NCI-H69 (cell line): ENCODE results near the gene SMYD4.
A peak's percentile ranks its signal among the peaks of the same experiment; 100 is the strongest.
"Not testable (repeated sequence)": the region's sequence is repeated elsewhere in the genome, so short reads cannot be mapped to it uniquely, and the experiment has no call there.

Experiments
- DNase-seq: peaks from one replicate; lab custom pipeline; 2025; lab: John Stamatoyannopoulos, UW

The SMYD4 gene, protein sequence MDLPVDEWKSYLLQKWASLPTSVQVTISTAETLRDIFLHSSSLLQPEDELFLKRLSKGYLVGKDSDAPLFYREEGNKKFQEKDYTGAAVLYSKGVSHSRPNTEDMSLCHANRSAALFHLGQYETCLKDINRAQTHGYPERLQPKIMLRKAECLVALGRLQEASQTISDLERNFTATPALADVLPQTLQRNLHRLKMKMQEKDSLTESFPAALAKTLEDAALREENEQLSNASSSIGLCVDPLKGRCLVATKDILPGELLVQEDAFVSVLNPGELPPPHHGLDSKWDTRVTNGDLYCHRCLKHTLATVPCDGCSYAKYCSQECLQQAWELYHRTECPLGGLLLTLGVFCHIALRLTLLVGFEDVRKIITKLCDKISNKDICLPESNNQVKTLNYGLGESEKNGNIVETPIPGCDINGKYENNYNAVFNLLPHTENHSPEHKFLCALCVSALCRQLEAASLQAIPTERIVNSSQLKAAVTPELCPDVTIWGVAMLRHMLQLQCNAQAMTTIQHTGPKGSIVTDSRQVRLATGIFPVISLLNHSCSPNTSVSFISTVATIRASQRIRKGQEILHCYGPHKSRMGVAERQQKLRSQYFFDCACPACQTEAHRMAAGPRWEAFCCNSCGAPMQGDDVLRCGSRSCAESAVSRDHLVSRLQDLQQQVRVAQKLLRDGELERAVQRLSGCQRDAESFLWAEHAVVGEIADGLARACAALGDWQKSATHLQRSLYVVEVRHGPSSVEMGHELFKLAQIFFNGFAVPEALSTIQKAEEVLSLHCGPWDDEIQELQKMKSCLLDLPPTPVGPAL

DNA sequence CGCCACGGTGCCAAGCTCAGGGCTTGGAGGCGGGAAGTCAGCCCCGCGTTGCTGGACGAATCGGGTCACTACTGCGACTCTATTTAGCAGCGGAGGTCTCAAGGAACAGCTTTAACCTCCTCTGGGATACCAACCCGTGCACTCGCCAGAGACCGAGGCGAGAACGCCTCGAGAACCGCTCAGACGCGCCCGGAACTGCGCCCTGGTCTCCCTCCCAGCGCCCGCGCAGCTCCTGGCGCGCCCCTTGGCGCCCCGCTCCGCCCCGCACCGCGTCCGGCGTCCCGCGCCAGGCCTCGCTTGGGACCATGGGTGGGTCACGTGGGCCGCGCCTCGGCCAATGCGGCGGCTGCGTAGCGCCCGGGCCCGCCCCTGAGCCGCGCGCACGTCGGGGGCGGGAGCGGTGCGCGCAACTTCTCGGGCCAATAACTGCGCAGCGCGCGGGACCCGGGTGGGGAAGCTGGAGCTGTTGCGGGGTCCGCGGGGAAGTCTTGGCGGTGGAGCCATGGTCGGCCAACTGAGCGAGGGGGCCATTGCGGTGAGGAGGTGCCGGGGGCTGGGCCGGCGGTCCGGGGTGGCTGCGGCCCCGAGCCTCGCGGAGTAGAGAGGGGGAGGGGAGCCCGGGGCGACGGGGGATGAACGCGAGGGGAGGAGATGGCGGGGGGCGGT is at the start of gene SMYD4, which contains the start of gene RPA1:
TSS of gene SMYD4 (minus strand) at position 311 of the 666 bp plus-strand sequence. CDS start 1,908 bp downstream, outside the sequence.
TSS of gene RPA1 (plus strand) at position 414 of the 666 bp plus-strand sequence. CDS start at position 503, 89 bp downstream.
- peak; percentile 89 for DNase-seq

DNA sequence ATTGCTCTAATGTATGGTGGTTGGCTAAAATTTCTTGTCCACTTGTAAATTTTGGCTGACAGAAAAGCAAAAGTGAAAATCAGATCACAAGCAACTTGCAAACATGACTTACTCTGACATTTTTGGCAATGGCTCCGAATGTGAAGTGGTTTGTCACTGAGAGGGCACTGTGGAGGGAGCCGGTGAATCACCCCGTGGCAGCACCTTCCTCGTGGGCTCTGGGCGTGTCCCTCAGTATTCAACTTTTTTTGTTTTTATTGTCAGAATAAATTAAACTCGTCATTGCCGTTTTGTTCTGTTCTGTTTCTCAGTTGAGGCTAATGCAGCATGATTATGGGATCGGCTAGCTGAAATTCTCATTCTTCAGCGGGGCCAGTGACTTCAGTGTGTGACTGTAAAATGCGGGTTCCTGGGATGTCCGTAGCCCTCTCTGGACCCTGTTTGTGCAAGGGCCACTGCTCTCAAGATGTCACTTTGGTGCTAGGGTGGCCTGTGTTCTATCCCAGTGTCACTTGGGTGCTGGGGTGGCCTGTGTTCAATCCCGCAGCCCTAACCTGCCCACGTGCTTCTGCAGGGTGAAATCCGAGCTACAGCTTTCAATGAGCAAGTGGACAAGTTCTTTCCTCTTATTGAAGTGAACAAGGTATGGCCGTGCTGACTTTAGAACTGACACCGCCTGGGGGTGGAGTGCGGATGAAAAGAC is 48.9 kb upstream of the SMYD4 start:
- no peak for DNase-seq

DNA sequence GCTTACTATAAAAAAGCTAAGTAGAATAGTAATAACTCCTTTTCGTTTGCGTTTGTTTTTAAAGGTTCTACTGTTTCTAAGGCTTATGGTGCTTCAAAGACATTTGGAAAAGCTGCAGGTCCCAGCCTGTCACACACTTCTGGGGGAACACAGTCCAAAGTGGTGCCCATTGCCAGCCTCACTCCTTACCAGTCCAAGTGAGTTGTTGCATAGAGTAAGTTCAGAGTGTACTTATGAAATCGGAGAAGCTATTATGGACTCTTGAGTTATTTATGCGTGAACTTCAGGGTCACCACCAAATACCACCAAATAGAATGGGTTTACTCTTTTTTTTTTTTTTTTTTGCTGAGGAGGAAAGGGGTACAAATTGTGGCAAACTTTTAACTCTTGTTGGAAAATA is 45.9 kb upstream of the SMYD4 start:
- DNase-seq = no peak

DNA sequence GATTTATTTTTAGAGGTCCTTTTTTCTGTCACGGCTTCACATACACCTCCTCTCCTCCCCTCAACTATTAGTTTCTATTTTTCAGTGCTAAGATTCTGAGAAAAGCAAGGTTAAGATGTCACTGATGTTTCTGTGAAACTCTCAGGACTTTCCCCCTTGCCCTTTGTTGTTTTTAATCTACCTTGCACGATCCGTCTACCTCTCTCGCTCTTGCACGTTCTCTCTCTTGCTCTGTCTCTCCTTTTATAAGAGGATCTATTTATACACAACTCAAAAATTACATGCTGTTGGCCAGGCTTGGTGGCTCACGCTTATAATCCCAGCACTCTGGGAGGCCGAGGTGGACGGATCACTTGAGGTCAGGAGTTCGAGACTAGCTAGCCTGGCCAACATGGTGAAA is 43.7 kb upstream of the SMYD4 start:
- DNase-seq = no peak

DNA sequence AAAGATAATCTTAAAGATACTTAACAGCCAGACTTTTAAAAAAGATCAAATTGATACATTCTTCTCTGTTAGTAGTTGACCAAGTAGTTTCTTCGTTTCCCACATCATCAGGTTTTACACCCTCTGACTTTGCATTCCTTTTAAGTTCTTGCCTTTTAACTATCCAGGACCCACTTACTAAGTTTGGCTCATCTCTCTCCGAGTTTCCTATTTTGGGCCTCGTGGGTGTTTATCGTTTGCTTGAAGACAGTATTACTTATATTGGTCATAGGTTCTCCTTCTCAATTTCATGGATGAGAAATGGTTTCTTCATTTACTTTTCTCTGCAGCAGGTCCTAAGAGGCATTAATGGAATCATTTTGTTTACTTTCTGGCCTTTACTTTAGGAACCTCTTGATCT is 43.3 kb upstream of the SMYD4 start:
- no peak for DNase-seq

DNA sequence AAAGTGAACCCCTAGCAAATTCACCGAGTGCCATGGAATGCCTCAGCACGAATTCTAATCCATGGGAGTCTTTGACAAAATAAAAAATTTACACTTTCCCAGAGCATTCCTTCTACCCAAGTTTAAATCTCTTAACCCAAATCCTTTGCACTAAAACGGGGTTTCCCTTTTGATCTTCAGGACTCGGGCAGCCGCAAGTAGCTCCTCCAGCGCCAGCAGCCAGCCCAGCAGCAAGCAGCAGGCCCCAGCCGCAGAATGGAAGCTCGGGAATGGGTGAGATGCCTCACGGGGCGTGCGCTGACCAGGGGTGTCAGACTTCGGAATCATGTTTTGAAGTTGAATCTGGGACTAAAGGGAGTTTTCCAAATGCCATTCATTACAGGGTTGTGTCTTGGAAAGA is 42.6 kb upstream of the SMYD4 start:
- DNase-seq = no peak

DNA sequence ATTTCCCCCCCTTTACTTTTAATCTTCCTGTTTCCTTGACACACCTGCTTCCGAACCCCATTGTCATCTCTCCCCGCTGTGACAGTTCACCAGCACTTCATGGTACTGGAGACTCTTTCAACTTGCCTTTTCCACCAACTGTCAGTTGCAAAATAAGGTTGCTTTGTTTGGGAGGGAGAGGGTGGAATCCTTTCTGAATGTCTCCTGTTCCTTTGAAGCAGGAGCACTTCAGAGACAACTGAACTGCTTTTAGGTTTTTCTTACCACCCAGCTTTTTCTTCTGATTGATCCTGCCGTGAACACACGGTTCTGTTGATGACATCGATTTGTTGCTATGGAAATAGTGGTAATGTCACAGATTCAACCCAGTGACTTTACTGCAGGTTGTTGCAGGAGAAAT is 42.1 kb upstream of the SMYD4 start:
- DNase-seq = no peak

DNA sequence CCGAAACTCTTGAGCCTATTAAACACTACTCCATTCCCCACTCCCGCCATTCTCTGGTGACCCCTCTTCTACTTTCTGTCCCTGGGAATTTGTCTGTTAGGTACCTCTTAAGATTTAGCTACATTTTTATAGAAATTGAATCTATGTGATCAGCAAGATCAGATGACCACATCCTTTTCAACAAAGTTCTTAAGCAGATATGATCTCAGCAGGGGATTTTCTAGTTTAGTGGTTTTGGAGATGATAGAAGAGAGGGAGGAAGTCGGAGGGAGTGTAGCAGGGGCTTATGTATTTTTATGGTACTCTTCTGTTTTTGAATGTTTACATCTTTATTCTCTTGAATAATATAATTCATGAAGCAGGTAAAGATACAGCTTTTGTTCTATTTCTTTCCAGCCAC is 40.9 kb upstream of the SMYD4 start:
- no peak for DNase-seq

DNA sequence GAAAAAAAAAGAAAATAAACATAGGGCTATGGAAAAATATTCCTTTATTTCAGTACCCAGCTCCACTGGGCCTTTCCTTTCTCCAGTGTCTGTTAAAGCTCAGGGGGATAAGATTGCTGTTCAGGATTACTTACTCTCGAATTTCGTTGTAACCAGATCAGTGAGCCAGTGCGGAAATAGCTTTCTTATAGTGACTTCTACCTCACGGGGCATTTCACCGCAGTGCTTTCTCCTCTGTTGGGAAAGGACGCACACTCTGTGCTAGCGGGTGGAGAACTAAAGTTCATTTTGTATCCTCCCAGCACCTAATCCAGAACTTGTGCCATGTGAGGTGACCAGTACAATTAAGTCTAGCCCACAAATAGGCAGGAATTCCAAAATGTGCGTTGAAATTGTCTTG is 38.4 kb upstream of the SMYD4 start:
- no peak for DNase-seq

DNA sequence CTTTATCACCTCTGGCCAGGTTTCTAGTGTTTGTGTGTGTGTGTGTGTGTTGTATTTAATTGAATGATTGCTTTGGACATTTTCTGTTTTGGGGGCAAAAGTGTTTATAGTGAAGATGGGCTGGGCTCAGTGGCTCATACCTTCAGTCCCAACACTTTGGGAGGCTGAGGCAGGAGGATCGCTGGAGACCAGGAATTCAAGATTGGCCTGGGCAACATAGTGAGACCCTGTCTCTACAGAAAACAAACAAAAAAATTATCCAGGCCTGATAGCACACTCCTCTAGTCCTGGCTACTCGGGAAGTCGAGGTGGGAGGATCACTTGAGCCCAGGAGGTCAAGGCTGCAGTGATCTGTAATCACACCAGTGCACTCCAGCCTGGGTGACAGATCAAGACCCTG is 37.6 kb upstream of the SMYD4 start:
- DNase-seq = no peak

DNA sequence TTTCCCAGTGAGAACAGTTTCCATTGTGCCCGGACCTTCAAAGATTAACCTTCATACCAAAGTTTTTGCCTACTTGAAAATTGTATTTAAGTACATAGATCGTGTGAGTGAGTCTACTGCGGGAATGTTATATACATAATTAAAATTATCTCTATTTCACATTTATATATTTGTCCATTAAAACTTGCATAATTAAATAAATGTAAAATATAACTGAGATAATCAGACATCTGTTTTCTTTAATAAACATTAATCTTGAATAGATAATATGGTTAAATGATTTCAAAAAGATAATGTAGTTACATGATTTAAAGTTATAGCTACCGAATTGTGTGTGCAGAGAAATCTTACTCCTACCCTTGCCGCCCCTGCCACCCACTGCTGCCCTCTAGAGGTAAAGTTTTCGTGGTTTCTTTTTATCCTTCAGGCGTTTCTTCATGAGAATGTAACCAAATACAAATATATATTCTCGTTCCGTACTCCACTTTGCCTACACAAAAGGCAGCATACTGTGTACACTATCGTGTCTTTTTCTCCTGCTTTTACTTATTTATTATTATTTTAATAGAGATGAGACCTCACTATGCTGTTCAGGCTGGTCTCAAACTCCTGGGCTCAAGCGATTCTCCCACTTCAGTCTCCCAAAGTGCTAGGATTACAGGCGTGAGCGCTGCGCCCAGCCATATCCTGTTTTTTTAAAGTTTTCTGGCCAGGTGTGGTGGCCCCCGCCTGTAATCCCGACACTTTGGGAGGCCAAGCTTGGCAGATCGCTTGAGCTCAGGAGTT is 35.7 kb upstream of the SMYD4 start:
- peak; percentile 21 for DNase-seq

DNA sequence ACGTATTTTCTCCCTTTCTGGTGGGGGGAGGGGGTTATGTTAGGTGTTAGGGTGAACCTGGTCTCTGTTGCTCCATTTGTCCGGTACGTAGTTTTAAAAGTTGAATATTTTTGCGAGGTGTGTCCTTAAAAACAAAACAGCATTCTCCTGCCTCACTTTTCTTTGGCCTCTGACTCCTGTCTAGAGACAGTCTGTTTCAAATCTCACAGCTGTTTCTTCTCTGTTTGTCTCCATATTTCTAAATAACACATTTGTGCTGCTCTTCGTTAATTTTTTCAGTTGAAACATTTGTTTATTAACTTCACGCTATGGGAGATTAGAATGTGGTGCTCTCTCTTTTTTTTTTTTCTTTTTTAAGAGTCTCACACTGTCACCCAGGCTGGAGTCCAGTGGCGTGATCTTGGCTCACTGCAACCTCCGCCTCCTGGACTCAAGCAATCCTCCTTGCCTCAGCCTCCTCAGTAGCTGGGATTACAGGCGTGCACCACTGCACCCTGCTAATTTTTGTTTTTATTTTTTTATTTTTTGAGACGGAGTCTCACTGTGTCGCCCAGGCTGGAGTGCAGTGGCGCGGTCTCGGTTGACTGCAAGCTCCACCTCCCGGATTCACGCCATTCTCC is 31.8 kb upstream of the SMYD4 start:
- DNase-seq = no peak

DNA sequence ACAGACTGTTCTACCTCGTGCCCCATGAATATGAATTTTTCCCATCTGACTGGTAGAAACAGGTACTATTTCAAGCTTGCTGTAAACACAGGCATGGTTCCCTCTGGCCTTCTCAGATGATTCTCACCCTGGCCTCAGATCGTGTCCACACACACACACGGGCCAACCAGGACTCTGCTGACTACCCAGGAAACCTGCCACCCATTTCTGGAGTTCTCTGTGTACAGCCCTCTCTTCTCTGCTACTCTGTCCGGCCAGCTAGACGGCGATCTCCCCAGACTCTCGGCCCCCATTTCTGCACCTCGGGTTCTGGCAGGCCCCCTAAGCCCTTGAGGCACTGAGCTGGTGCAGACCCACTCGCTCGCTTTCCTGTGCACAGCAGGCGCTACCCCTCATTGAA is 31.3 kb upstream of the SMYD4 start:
- DNase-seq = no peak

DNA sequence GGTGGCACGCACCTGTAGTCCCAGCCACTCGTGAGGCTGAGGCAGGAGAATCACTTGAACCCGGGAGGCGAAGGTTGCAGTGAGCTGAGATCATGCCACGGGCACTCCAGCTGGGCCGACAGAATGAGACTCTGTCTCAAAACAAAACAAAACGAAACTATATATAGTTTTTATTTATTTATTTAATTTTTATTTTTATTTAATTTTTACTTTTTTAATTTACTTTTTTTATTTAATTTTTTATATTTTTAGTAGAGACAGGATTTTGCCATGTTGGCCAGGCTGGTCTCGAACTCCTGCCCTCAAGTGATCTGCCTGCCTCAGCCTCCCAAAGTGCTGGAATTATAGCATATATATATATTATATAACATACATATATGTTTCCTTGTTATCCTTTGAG is 26.8 kb upstream of the SMYD4 start:
- DNase-seq = not testable (repeated sequence)

DNA sequence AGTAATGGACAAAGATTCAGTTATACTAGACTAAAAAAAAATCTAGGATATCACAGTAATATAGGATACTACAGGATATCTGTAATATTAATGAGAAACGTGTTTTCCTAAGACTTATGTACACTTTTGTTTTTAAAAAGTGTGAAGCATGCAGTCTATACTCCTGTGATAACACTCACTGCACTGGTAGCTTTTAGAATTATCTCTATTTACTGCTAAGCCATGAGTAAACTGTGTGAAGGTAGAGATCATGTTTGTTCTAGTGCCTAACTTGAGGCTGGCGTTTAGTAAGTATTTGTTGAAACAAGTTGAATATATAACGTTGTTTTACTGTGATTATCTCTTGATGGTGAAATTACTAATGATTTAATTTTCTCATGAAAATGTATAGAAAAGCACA is 24.0 kb upstream of the SMYD4 start:
- no peak for DNase-seq

DNA sequence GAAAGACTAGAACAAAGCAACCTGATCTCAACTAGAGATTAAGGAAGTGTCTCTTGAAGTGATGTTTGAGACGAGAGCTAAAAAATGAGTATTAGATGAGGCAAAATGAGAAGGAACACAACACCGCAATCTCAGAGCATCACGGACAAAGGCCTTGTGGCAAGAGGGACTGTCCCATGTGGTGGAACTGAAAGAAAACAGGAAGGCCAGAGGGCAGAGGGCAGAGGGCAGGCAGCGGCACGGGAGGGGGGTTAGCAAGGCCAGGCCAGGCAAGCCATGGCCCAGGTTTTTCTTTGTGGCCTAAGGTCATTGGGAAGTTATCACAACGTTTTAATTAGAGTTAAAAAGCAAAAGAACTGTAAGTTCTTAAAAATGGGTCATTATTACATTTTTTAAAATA is 22.6 kb upstream of the SMYD4 start:
- no peak for DNase-seq

DNA sequence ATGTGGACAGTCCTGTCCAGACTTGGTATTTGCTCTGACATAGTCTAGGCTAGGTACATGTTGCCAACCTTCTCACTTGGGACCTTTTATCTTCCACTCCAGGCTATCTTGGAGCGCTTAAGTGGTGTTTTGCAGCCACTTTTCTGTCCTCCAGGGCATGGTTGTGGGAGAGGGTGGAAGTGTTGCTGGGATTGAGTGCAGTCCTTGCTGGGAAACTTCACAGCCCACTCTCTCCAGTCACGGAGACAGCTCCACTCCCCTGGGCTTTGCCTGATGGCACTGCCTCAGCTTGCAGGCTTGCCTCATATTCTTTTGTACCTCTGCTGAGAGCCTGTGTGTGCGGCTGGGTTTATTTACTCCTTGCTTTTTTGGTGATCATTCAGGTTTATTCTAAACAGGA is 17.5 kb upstream of the SMYD4 start:
- DNase-seq = no peak

DNA sequence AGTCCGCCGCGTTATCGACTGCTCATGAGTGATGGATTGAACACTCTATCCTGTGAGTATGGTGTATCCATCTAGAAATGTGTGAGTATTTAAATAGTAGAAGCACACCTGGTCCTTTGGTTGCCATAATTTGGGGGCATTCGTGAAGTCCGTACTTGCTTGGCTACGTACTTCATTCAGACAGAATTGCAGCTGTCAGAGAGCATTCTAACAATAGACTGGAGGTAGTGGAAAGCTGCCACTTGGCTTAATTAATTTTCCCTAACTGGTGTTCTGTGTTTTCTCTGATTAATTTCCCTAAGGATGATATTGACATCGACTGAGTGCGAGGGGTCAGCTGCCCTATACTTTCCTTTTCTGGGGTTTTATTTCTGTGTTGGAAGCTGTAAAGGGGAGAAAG is 14.2 kb upstream of the SMYD4 start:
- DNase-seq = no peak

DNA sequence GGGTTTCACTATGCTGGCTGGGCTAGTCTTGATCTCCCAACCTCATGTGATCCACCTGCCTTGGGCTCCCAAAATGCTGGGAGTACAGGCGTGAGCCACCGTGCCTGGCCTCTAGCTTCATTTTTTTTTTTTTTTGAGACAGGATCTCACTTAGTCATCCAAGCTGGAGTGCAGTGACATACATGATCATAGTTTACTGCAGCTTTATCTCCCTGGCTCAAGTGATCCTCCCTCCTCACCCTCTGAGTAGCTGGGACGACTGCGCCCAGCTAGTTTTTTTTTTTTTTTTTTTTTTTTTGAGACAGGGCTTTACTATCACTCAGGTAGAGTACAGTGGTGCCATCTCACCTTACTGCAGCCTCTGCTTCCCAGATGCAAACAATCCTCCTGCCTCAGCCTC is 9.8 kb upstream of the SMYD4 start:
- no peak for DNase-seq

DNA sequence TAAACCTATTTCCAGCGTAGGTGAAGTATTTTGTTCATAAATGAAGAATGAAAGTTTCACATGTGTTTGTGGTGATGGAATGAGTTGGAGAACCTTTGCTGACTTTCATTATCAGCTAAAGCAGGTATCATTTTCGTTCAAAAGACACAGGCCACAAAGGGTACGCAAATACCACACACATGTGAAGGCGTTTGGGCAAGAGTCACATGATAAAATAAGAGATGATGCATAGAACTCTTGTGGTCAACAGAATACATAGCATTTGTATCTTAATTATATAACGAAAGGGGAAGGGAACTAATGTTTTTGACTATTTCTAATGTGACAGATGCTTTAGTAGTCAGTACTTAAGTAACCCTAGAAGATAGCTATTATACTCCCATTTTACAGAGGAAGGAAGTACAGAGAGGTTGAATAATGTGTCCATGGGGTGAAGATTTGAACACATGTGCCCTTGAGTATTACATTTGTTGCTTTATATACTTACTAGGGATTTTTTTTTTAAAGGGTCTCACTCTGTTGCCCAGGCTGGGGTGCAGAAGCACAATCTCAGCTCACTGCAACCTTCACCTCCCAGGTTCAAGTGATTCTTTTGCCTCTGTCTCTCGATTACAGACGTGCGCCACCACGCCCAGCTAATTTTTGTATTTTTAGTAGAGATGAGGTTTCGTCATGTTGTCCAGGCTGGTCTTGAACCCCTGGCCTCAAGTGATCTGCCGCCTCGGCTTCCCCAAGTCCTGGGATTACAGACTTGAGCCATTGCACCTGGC is 4.9 kb upstream of the SMYD4 start:
- no peak for DNase-seq
